ENCODE measurements around the gene MRRF. TPM values are rescaled to one million over a fixed set of nuclear protein-coding genes. Genes with fewer than 3 reads are reported as not detected.

Gene MRRF
- total RNA-seq, 2 experiments from 2014 or later, result 27.0 to 29.2 TPM

DNA sequence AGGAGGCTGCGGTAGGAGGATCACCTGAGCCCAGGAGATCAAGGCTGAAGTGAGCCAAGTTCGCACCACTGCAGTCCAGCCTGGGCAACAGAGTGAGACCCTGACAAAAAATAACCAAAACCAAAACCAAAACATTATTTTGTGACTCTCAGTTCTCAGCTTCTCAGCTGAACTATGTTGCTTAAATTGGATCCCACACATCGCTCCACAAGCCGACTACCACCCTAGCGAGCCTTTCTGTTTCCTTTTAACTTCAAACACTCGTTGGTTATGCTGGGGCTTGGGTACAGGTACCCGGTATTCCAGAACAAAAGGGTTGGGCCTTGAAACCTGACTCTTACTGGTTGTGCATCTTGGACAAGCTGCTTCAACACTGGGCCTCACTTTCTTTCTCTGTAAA is 102.4 kb downstream of the MRRF start:
- no peak overlapping the region for H3K27ac Mint-ChIP-seq
- peaks cover 6% of the 10 kb centered on the region for H3K4me1 Mint-ChIP-seq
- H3K9me3 Mint-ChIP-seq, result no peaks in the 10 kb centered on the region
- DNase-seq, result no peak
- CTCF ChIA-PET, result no interaction called here
- peaks cover 14% of the 10 kb centered on the region for H3K27me3 Mint-ChIP-seq
- H3K4me3 Mint-ChIP-seq, result no peak overlapping the region
- POLR2A ChIA-PET, result no interaction called here
- H3K36me3 Mint-ChIP-seq (ENCODE audit: low read depth), result no peaks in the 10 kb centered on the region

DNA sequence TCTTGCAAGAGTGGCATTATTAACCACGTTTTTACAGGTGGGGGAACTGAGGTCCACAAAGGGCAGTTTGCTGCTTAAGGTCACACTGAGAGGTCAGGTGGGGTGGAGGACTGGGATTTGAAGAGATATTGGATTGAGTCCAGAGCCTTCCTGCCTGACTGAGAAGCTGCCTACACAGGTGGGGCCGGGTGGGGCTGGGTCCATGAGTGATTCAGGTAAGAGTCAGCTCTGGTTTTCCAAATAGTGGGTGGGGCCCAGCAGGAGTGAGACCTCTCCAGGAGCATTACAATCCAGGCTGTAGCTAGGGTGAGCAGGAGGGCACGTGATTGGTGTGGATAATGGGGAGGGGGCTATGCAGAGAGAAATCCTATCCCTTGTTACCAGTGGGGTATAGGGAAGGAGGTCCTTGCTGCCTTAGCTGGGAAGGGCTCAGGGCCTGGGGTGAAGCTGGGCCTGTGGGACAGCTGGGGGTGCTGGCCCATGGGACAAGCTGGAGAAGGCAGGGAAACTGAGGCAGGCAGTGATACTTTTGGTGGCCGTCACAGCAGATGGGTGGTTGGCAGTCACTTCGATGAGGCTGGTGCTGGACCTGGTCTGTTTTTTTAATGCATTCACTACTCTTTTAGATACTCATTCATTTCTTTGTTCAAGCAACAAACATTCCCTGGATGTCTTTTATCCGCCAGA is 103.2 kb downstream of the MRRF start:
- H3K27ac Mint-ChIP-seq, result no peak overlapping the region
- no peak for DNase-seq
- CTCF ChIA-PET, result no interaction called here
- peaks cover 6% of the 10 kb centered on the region for H3K4me1 Mint-ChIP-seq
- POLR2A ChIA-PET, result no interaction called here
- no peak overlapping the region for H3K4me3 Mint-ChIP-seq
- H3K36me3 Mint-ChIP-seq (ENCODE audit: low read depth), result no peaks in the 10 kb centered on the region
- H3K9me3 Mint-ChIP-seq, result no peaks in the 10 kb centered on the region
- peaks cover 21% of the 10 kb centered on the region for H3K27me3 Mint-ChIP-seq

GRCh38 chr9:122368642-122369041 is 104.0 kb downstream of the MRRF start:
- CTCF ChIA-PET, result no interaction called here
- Mint-ChIP-seq H3K4me3 (no peak overlapping the region), H3K27me3 (peaks cover 23% of the 10 kb centered on the region), H3K9me3 (no peaks in the 10 kb centered on the region), H3K4me1 (peaks cover 6% of the 10 kb centered on the region), H3K27ac (no peak overlapping the region), H3K36me3 (ENCODE audit: low read depth) (no peaks in the 10 kb centered on the region)
- DNase-seq, result no peak
- POLR2A ChIA-PET, result no interaction called here

GRCh38 chr9:122370303-122370702 is 105.6 kb downstream of the MRRF start:
- Mint-ChIP-seq H3K27ac (no peak overlapping the region), H3K4me1 (peaks cover 6% of the 10 kb centered on the region), H3K27me3 (peaks cover 23% of the 10 kb centered on the region), H3K9me3 (no peaks in the 10 kb centered on the region), H3K4me3 (no peak overlapping the region), H3K36me3 (ENCODE audit: low read depth) (no peaks in the 10 kb centered on the region)
- ChIA-PET POLR2A (no interaction called here), CTCF (interaction anchor here (1.2 kb wide), 1 partner anchor 271 kb away, joined by 3 read pairs; no protein-coding TSS in a partner anchor)
- DNase-seq, result no peak

DNA sequence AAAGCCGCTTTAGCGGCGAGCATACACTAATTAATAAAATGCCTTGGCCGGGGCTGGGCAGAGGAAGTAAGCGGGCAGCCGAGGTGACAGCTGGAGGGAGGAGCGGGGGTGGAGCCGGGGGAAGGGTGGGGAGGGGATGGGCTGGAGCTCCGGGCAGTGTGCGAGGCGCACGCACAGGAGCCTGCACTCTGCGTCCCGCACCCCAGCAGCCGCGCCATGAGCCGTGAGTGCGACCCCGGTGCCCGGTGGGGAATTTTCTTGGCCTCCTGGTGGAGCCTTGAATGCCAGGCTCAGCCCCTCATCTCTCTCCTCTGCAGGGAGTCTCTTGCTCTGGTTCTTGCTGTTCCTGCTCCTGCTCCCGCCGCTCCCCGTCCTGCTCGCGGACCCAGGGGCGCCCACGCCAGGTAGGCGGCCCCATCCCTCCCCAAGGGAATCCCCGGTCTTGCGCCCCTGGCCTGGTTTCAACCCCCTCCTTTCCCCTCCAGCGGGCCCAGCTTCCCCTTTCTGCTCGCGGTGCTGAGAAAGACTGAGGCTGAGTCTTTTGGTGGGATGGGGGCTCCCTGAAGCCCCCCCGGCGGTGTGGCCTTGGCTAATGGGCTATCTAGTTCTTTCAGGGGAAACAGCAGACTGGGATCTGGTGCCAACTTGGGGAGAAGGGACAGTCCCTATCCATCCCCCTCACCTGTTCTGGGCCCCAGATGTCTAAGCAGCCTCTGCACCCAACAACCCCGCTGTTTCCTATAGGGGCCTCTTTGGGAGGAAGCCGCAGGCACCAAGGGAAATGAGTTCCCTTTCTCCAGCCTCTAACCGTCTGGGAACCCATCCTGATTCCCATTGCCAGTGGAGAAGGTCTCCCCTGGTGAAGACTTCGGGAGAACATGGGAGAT is 106.4 kb downstream of the MRRF start, which contains the start of gene PTGS1:
PTGS1 (plus strand) TSS at position 156 of the 887 bp plus-strand sequence; CDS start at position 217, 61 bp downstream.
- H3K27ac Mint-ChIP-seq, result no peak within 1 kb of the TSS

DNA sequence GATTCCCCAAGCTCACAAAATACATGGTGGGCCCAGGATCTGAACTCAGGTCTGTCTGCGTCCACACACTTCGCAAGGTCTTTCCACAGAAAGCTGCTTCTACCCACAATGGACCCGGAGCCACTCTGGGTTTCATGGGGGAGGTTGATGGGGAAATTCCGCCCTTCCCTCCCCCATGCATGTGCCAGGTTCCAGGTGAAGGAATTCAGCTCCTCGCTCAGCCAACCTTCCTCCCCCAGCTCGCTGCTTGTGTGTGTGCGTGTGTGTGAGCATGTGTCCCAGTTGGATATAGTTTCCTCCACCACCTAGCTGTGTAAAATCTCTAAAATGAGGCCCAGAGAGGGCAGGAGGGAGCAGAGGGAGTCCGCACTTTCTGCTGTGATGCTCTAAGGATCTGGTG is 107.2 kb downstream of the MRRF start:
- Mint-ChIP-seq H3K36me3 (ENCODE audit: low read depth) (no peaks in the 10 kb centered on the region), H3K4me3 (no peak overlapping the region), H3K27ac (no peak overlapping the region), H3K9me3 (no peaks in the 10 kb centered on the region), H3K27me3 (peaks cover 23% of the 10 kb centered on the region), H3K4me1 (peaks cover 6% of the 10 kb centered on the region)
- ChIA-PET POLR2A (no interaction called here), CTCF (no interaction called here)
- DNase-seq, result no peak

More for the DNA sequence above, 106.4 kb downstream of the MRRF start, which contains the start of gene PTGS1:
- no peaks in the 10 kb centered on the region for H3K36me3 Mint-ChIP-seq (ENCODE audit: low read depth)
- H3K4me1 Mint-ChIP-seq, result peaks cover 6% of the 10 kb centered on the region
- H3K27me3 Mint-ChIP-seq, result peaks cover 23% of the 10 kb centered on the region
- CTCF ChIA-PET, result interaction anchor here (1.2 kb wide), 1 partner anchor 272 kb away, joined by 3 read pairs; no protein-coding TSS in a partner anchor
- POLR2A ChIA-PET, result no interaction called here
- H3K9me3 Mint-ChIP-seq, result no peaks in the 10 kb centered on the region
- peak within 1 kb of the TSS; percentile 22 for H3K4me3 Mint-ChIP-seq
- DNase-seq, result no peak

GRCh38 chr9:122372856-122373845 is 108.5 kb downstream of the MRRF start:
- H3K27ac Mint-ChIP-seq, result no peak overlapping the region
- H3K4me3 Mint-ChIP-seq, result no peak overlapping the region
- H3K9me3 Mint-ChIP-seq, result no peaks in the 10 kb centered on the region
- H3K36me3 Mint-ChIP-seq (ENCODE audit: low read depth), result no peaks in the 10 kb centered on the region
- DNase-seq, result no peak
- H3K4me1 Mint-ChIP-seq, result peaks cover 6% of the 10 kb centered on the region
- CTCF ChIA-PET, result no interaction called here
- H3K27me3 Mint-ChIP-seq, result peaks cover 23% of the 10 kb centered on the region
- POLR2A ChIA-PET, result no interaction called here

DNA sequence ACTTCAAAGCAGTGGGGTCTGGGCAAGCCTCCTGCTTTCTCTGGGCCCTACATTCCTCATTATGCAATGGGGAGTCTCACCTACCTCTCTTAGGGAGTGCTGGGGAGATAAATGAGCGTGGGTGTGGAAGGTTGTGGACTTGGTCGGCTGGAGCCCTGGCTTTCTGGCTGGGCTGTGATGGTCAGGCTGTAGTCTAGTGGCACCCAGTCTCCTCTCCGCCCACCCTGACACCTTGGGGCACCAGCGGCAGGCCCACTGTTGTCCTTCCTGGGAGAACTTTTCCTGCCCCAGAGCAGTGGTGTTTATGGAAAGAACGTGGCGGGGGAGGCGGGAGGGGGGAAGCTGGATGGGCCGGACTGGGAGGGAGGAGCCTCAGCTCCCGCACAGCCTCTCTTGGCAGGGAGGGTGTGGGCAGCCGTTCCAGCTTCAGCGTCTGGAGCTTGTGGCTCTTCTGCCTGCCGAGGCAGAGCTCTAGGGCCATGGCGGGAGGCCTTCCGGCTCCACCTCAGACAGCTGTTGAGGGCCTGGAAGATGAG is 110.3 kb downstream of the MRRF start:
- ChIA-PET POLR2A (no interaction called here), CTCF (no interaction called here)
- DNase-seq, result no peak
- H3K4me1 Mint-ChIP-seq, result peaks cover 6% of the 10 kb centered on the region
- no peak overlapping the region for H3K4me3 Mint-ChIP-seq
- H3K9me3 Mint-ChIP-seq, result peaks cover 4% of the 10 kb centered on the region
- no peaks in the 10 kb centered on the region for H3K36me3 Mint-ChIP-seq (ENCODE audit: low read depth)
- H3K27ac Mint-ChIP-seq, result no peak overlapping the region
- peaks cover 22% of the 10 kb centered on the region for H3K27me3 Mint-ChIP-seq

- peaks cover 10% of the 10 kb centered on the region for H3K27me3 Mint-ChIP-seq
- CTCF ChIA-PET, result no interaction called here
- peaks cover 8% of the 10 kb centered on the region for H3K9me3 Mint-ChIP-seq
- no peaks in the 10 kb centered on the region for H3K4me1 Mint-ChIP-seq
- POLR2A ChIA-PET, result no interaction called here
- H3K4me3 Mint-ChIP-seq, result no peak overlapping the region
- H3K27ac Mint-ChIP-seq, result no peak overlapping the region
- no peak for DNase-seq
- no peaks in the 10 kb centered on the region for H3K36me3 Mint-ChIP-seq (ENCODE audit: low read depth)
Measured at GRCh38 chr9:122376796-122377195, 112.1 kb downstream of the MRRF start.

- POLR2A ChIA-PET, result no interaction called here
Measured at GRCh38 chr9:122377241-122378164, 112.8 kb downstream of the MRRF start.

DNA sequence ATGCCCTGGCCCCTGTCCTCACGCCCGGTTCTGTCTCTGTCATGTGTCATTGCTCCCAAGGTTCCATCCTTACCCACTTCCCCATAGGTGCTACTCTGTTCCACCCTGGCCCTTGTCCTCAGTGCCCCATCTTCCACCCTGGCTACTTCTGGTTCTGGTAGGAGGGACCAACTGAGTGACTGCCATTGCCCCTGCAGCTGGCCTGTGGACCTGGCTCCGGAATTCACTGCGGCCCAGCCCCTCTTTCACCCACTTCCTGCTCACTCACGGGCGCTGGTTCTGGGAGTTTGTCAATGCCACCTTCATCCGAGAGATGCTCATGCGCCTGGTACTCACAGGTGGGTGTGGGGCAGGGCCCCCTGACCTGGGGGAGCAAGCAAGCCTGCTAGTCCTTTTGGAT is 113.6 kb downstream of the MRRF start:
- H3K36me3 Mint-ChIP-seq (ENCODE audit: low read depth), result no peaks in the 10 kb centered on the region
- DNase-seq, result no peak
- peaks cover 8% of the 10 kb centered on the region for H3K9me3 Mint-ChIP-seq
- CTCF ChIA-PET, result no interaction called here
- H3K27ac Mint-ChIP-seq, result no peak overlapping the region
- H3K27me3 Mint-ChIP-seq, result peaks cover 3% of the 10 kb centered on the region
- no peaks in the 10 kb centered on the region for H3K4me1 Mint-ChIP-seq
- POLR2A ChIA-PET, result no interaction called here
- H3K4me3 Mint-ChIP-seq, result no peak overlapping the region

More at GRCh38 chr9:122377241-122378164, 112.8 kb downstream of the MRRF start:
- H3K36me3 Mint-ChIP-seq (ENCODE audit: low read depth), result no peaks in the 10 kb centered on the region
- peaks cover 8% of the 10 kb centered on the region for H3K9me3 Mint-ChIP-seq
- no peak for DNase-seq
- no peaks in the 10 kb centered on the region for H3K4me1 Mint-ChIP-seq
- no peak overlapping the region for H3K4me3 Mint-ChIP-seq
- CTCF ChIA-PET, result no interaction called here
- peaks cover 6% of the 10 kb centered on the region for H3K27me3 Mint-ChIP-seq
- H3K27ac Mint-ChIP-seq, result no peak overlapping the region

DNA sequence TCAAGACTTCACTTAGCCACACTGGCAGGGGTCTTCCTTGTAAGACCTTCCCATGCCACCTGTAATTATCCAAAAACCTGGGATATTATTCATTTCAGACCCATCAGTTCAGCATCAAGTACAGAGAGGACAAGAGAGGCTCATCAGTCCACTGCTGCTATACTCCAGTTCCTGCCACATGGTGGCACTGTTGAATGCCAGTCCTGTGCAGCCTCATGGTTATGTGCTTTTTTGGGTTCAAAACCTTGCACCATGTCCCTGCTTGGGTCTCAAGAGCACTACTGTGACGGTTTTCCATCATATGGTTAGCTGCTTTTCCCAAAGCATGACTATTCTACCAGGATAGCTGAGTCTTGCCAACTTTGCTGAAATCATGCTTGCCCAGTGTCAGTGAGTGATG is 114.7 kb downstream of the MRRF start:
- Mint-ChIP-seq H3K27me3 (peaks cover 3% of the 10 kb centered on the region), H3K36me3 (ENCODE audit: low read depth) (no peaks in the 10 kb centered on the region), H3K4me1 (no peaks in the 10 kb centered on the region), H3K27ac (no peak overlapping the region), H3K4me3 (no peak overlapping the region), H3K9me3 (peaks cover 8% of the 10 kb centered on the region)
- ChIA-PET POLR2A (no interaction called here), CTCF (no interaction called here)
- DNase-seq, result no peak

Data from activated CD4-positive, alpha-beta memory T cell treated with anti-CD3 and anti-CD28 coated beads, Interleukin-2, amount 10 ng/mL, durations not matched to agents 7 days and 5 days (primary cell).